Activated CD4-positive, CD25-positive, alpha-beta regulatory T cell treated with anti-CD3 and anti-CD28 coated beads, Interleukin-2, amount 50 U/mL, for 72 hours (primary cell): Measurements from ENCODE around the gene AKR7A2.
"Not testable (repeated sequence)": the region's sequence is repeated elsewhere in the genome, so short reads cannot be mapped to it uniquely, and the experiment has no call there.

ENCODE experiments used
- DNase-seq: peaks from one replicate; pipeline ENCODE4 v3.0.0; 2021

AKR7A2 gene

GRCh38 chr1:19294638-19295037, 17.3 kb downstream of the AKR7A2 start:
- DNase-seq: no peak

DNA sequence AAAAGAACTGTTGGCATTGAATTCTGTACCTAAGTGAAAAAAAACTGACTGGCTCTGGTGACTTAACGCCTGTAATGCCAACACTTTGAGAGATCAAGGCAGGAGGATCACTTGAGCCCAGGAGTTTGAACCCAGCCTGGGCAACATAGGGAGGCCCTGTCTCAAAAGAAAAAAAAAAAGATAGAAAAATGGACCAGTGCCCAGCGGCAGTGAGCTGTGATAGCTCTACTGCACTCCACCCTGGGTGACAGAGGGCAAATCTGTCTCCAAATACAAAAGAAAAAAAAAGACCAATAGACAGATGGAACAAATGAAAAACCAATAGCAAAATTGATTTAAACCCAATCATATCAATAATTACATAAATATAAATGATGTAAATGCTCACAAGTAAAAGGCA, 22.7 kb downstream of the AKR7A2 start:
- no peak for DNase-seq

DNA sequence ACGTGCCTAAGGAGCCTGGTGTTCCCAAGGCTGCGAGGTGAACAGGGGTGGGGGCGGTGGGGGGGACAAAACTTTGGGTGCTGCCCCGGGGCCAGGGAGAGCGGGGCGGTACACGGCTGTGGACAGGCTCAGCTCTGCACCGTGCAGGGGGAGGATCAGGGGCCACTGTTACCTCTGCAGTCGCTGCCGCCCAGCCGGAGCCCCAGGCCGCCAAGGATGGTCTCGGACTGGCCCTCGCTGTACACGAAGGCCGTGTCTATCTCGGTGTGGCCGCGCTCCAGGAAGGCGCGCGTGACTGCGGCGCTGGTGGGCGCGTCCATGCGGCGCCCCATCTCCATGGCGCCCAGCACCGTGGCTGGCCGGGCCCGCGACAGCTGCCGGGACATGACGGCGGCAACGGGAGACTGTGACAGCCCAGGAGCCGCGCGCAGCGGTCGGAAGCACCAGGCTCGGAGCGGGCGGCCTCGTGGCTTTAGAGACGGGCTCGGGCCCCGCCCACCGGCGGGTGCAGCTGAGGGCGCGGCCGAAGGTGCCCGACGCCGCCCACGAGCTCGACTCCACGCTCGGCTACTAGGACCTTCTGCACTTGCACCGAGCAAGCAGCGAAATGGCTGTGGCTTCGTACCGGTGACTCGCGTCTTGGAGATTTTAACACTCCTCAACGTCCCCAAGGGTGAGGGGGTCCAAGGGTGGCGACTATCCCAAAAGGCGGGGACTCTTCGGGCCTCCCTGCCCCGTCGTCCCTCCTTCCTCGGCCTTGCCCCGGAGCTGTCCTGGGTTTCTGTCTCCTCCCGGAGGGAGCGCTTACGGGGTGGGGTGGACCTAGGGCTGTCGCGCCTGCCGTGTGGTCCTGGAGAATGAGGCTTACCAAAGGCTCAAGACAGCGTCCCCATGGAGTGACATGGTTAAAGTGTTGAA, 23.4 kb downstream of the AKR7A2 start, which contains the start of gene AKR7A3:
Gene AKR7A3, minus strand, starts transcription at position 447 of the 918 bp plus-strand sequence. Its CDS starts 61 bp downstream, at position 386.
- DNase-seq: peak; percentile 60

GRCh38 chr1:19287436-19288185, 24.3 kb downstream of the AKR7A2 start:
- DNase-seq: no peak

DNA sequence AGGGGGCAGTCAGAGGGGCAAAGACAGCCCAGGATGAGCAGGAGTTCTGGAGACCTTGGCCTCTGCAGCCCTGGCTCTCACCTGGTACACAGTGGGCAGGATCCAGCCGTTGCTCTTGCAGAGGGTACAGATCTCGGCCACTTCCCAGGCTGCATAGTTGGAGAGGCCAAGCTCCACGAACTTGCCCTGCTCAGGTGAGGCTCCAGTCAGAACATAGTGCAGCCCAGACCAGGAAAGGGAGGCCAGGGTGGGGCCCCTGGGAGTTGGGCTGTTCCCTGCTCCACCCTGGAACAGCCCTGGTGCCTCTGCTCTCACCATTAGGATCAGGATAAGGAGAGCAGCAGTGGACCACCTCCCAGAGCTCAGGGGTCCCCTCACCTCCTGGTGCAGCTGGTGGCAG, 26.1 kb downstream of the AKR7A2 start:
- DNase-seq: not testable (repeated sequence)

DNA sequence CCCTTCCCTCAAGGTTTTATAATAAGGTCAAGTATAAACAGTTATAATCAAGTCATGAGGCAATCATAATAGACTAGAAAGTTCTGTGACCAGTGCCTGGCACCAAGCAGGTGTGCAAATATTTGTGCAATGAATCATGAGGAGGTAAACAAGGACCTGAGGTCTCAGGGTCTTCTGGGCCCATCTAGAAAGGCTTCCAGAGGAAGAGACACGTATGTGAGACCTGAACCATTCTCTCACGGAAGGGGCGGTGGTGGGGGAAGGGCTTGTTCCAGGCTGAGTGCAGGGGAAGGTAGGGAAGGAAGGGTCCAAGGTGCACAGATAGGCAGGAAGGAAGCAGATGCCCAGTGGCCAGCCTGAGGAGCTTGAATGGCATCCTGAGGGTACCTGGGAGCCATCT, 26.6 kb downstream of the AKR7A2 start:
- DNase-seq: not testable (repeated sequence)

DNA sequence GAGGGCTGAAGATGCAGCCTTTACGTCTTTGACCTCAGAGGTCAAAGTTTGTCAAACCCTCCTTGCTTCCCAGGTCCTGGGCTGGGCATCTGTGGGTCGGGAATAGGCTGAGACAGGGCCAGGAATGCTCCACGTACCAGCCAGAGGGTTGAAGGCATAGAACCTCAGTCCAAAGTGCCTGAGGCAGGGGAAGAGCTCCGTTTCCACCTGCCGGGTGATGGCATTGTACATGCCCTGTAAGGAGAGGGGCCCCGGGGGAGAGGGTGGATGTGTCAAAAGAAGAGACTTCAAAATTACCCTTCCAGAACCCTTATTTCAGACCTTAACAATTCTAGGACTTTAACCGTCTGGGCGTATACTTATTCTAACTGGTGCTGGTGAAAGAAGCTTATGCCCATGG, 27.1 kb downstream of the AKR7A2 start:
- no peak for DNase-seq

DNA sequence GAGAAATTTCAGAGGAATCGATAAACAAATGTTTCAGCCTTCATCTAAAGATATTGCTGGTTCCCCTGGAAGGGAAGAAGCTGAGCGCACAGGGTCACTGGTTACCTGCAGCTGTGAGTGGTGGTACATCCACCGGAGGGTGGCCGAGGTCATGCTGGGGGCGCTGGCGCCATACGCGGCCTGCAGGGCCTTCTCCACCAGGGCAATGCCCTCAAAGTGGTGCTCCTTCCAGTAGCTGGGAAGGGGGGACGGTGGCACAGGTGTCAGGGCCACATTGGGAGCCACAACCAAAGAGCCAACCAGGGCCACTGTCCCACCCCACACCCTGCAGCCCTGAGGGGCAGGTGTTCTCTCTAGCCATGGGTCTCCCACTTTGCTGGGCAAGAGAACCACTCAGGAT, 28.1 kb downstream of the AKR7A2 start:
- DNase-seq: no peak

- no peak for DNase-seq
Measured at GRCh38 chr1:19274636-19275035, 37.3 kb downstream of the AKR7A2 start.

GRCh38 chr1:19273844-19274531, 38.0 kb downstream of the AKR7A2 start:
- not testable (repeated sequence) for DNase-seq

GRCh38 chr1:19273106-19273843, 38.7 kb downstream of the AKR7A2 start:
- no peak for DNase-seq

DNA sequence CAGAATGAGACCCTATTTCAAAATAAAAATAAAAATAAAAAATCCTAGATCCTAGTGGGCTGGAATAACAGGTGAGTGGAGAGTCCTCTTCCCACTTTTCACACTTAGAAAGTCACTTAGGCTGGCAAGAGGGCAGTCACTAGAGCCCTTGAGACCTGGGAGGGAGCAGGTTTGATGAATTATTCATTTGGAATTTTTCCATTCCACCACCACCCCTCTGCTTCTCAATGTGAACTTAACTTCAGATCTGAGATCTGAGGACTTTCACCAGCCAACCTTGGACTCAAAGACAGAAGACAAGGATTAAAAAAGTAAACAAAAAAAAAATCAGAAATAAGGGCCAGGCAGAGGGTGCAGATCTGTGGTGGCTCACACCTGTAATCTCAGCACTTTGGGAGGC, 39.9 kb downstream of the AKR7A2 start:
- DNase-seq: no peak

DNA sequence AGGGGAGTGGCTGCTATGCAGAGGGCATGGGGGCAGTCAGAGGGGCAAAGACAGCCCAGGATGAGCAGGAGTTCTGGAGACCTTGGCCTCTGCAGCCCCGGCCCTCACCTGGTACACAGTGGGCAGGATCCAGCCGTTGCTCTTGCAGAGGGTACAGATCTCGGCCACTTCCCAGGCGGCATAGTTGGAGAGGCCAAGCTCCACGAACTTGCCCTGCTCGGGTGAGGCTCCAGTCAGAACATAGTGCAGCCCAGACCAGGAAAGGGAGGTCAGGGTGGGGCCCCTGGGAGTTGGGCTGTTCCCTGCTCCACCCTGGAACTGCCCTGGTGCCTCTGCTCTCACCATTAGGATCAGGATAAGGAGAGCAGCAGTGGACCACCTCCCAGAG, 41.6 kb downstream of the AKR7A2 start:
- DNase-seq: not testable (repeated sequence)

DNA sequence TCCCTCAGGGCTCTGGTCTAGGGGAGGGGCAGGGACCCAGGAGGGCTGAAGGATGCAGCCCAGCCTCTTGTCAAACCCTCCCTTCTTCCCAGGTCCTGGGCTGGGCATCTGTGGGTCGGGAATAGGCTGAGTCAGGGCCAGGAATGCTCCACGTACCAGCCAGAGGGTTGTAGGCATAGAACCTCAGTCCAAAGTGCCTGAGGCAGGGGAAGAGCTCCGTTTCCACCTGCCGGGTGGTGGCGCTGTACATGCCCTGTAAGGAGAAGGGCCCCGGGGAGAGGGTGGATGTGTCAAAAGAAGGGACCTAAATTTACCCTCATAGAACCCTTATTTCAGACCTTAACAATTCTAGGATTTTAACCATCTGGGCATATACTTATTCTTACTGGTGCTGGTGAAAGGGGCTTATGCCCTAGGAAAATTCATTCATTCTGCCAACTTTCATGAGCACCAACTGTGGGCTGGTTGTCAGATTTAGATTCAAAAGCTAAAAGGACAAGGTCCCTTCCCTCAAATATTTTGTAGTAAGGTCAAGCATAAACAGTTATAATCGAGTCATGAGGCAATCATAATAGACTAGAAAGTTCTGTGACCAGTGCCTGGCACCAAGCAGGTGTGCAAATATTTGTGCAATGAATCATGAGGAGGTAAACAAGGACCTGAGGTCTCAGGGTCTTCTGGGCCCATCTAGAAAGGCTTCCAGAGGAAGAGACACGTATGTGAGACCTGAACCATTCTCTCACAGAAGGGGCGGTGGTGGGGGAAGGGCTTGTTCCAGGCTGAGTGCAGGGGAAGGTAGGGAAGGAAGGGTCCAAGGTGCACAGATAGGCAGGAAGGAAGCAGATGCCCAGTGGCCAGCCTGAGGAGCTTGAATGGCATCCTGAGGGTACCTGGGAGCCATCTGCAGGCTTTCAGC, 42.3 kb downstream of the AKR7A2 start:
- not testable (repeated sequence) for DNase-seq

DNA sequence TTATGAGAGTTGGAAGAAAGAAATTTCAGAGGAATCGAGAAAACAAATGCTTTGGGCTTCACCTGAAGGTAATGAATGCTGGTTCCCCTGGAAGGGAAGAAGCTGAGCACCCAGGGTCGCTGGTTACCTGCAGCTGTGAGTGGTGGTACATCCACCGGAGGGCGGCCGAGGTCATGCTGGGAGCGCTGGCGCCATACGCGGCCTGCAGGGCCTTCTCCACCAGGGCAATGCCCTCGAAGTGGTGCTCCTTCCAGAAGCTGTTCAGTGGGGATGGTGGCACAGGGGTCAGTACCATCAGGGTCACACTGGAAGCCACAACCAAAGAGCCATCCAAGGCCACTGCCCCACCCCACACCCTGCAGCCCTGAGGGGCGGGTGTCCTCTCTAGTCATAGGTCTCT, 43.5 kb downstream of the AKR7A2 start:
- DNase-seq: no peak

GRCh38 chr1:19262744-19263143, 49.2 kb downstream of the AKR7A2 start:
- no peak for DNase-seq

DNA sequence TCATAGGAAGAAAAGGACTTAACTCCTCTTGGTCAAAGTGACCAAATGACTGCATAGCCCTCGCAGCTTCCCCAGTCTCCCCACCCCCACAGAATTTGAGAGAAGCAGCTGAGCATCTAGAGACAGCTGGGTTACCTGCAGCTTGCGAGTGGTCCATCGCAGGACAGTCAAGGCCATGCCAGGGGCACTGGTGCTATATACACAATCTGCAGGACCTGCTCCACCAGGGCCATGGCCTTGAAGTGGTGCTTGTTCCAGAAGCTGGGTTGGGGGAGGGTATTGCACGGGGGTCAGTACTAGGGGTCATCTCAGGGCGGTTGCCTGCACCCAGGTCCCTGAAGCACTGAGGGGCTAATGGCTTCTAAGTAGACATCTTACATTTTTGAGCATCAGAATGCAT, 49.9 kb downstream of the AKR7A2 start:
- DNase-seq: no peak

- no peak for DNase-seq
Measured at GRCh38 chr1:19260211-19261138, 51.5 kb downstream of the AKR7A2 start.

DNA sequence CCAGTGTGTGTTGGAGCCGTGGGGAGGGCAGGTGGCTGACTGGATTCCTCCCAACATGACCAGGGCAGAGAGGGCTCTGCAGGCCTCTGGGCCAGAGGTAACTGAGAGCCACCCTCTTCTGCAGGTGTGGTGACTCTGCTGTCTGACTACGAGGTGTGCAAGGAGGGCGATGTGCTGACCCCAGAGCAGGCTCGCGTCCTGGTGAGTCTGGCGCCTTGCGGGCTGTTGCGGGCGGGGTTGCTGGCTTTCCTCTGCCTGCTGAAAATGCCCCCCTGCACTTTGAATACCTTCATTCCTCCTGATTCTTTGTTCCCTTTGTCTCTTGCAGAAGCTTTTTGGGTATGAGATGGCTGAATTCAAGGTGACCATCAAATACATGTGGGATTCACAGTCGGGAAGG, 53.6 kb downstream of the AKR7A2 start:
- DNase-seq: no peak

GRCh38 chr1:19257178-19257914, 54.6 kb downstream of the AKR7A2 start:
- DNase-seq: no peak
